RWPE1 (cell line): ENCODE measurements around the gene GSPT1.

ENCODE experiments used
- CTCF ChIA-PET: fragments of 350-600 bp; sonication (Branson Sonifier 250); formaldehyde crosslinking; extraction: SDS; loops from one replicate; lab custom pipeline; 2021; lab: Yijun Ruan, JAX
- POLR2A ChIA-PET: fragments of 400-600 bp; formaldehyde crosslinking; extraction: SDS; loops from one replicate; lab custom pipeline; 2020; ENCODE audit warnings: antibody characterized with exemption; ENCODE audit not compliant: low non-redundant PET; lab: Yijun Ruan, JAX
- DNase-seq: peaks from one replicate; pipeline ENCODE4 v3.0.0; 2012; ENCODE audit warnings: low spot score
- H3K27ac ChIP-seq: fragments of 450-650 bp; 2 replicates; pipeline ENCODE4 v1.5.1; 2017
- TF ChIP-seq, protein P1 (sequence below): fragments of 450-650 bp; conservative IDR thresholded peaks from 2 replicates; pipeline ENCODE4 v1.5.1; 2017; ENCODE audit warnings: low read depth, mild to moderate bottlenecking

GSPT1 gene

GRCh38 chr16:11857161-11857560, 58.6 kb downstream of the GSPT1 start:
- ChIA-PET POLR2A (no interaction called here), CTCF (no interaction called here)
- DNase-seq, result no peak
- TF ChIP-seq, protein P1, sequence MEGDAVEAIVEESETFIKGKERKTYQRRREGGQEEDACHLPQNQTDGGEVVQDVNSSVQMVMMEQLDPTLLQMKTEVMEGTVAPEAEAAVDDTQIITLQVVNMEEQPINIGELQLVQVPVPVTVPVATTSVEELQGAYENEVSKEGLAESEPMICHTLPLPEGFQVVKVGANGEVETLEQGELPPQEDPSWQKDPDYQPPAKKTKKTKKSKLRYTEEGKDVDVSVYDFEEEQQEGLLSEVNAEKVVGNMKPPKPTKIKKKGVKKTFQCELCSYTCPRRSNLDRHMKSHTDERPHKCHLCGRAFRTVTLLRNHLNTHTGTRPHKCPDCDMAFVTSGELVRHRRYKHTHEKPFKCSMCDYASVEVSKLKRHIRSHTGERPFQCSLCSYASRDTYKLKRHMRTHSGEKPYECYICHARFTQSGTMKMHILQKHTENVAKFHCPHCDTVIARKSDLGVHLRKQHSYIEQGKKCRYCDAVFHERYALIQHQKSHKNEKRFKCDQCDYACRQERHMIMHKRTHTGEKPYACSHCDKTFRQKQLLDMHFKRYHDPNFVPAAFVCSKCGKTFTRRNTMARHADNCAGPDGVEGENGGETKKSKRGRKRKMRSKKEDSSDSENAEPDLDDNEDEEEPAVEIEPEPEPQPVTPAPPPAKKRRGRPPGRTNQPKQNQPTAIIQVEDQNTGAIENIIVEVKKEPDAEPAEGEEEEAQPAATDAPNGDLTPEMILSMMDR, result no peak
- H3K27ac ChIP-seq, result no peak overlapping the region

DNA sequence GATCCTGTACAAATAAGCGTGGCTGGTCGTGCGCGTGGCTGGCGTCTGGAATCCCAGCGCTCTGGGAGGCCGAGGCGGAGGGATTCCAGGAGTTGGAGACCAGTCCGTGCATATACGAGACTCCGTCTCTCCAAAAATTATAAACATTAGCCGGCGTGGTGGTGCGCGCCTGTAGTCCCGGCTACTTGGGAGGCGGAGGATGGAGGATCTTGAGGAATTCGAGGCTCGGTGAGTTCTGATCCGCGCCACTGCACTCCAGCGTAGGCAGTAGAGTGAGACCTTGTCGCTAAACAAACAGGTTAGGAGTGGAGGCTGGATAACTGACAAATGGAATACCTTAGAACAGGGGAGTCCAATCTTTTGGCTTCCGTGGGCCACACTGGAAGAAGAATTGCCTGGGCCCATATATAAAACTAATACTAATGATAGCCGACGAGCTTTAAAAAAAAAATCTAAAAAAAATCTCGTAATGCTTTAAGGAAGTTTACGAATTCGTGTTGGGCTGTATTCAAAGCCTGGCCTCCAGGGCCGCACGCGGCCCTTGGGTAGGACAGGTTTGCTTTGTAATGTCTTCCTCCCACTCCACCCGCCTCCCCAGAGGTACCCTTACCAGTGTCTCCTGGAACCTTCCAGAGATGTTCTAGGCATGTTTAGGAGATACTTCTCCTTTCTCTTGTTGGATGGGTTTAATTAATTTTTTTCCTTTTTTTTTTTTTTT, 63.5 kb downstream of the GSPT1 start:
- POLR2A ChIA-PET, result interaction anchor here (1.1 kb wide), 1 partner anchor 12 kb away, joined by 3 read pairs; no protein-coding TSS in a partner anchor
- TF ChIP-seq, protein P1, result no peak
- CTCF ChIA-PET, result interaction anchor here (0.6 kb wide), 1 partner anchor 15 kb away, joined by 3 read pairs; no protein-coding TSS in a partner anchor
- peak; percentile 13 for DNase-seq
- H3K27ac ChIP-seq, result peak overlapping the region; percentile 77

DNA sequence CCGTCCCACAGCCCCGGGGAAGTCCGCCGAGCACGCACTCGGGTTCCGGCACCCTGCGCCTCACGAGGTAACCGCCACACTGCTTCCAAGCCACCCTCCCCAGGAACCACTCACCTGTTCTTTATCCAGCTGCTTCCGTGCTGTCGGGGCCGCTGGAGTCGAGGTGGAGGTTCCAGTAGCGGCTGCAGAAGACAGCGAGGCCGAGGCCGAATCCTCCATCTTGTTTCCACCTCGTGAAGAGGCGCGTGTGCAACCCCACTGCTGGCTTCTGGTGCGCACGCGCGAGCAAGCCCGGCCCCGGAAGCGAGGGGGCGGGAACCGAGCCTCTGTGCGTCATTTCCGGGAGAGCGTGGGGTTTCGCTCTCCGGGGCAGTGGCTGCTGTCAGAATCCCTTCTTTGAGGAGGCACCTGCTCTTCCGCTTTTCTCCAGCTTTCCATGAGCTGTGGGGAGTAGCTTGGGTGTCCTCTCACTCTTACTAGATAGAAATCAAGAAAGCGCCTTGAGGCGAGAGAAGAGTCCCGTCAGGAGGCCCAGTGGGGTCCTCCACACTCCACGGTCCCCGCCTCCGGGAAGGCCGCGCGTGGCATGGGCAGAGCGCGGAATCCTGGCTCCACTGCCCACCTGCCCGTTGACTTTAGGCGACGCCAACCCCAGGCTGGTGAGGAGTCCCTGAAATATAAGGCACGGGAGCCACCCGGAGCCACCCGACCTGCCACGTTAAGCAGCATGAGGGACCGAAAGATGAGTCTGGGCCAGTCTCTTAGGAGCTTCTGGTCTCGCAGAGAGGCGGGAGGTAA, 64.3 kb downstream of the GSPT1 start, which contains the start of gene RSL1D1:
Gene RSL1D1 (minus strand): TSS at position 249 of the 798 bp plus-strand sequence. CDS start 30 bp downstream, at position 219.
- TF ChIP-seq, protein P1, result no peak

DNA sequence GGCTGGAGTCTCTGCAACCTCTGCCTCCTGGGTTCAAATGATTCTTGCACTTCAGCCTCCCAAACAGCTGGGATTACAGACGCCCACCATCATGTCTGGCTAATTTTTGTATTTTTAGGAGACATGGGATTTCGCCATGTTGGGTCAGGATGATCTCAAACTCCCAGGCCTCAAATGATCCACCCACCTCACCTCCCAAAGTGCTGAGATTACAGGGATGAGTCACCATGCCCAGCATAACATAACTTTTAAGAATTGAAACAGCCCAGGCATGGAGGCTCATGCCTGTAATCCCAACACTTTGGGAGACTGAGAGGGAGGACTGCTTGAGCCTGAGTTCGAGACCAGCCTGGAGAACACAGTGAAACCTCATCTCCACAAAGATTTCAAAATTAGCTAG, 66.9 kb downstream of the GSPT1 start:
- DNase-seq, result no peak
- ChIA-PET POLR2A (no interaction called here), CTCF (no interaction called here)
- TF ChIP-seq, protein P1, result no peak
- peak overlapping the region; percentile 35 for H3K27ac ChIP-seq

More for the DNA sequence above, 64.3 kb downstream of the GSPT1 start, which contains the start of gene RSL1D1:
- peak; percentile 99 for DNase-seq
- peak within 1 kb of the TSS; percentile 77 for H3K27ac ChIP-seq
- ChIA-PET POLR2A (interaction anchor here (0.5 to 1.1 kb wide), 3 partner anchors 13 to 934 kb away, joined by 3 to 10 read pairs (median 7); no protein-coding TSS in a partner anchor), CTCF (interaction anchor here (0.6 kb wide), 1 partner anchor 15 kb away, joined by 3 read pairs; no protein-coding TSS in a partner anchor)

GRCh38 chr16:11844499-11844898, 71.3 kb downstream of the GSPT1 start:
- DNase-seq, result no peak

More at GRCh38 chr16:11844499-11844898, 71.3 kb downstream of the GSPT1 start:
- ChIA-PET CTCF (no interaction called here), POLR2A (no interaction called here)
- TF ChIP-seq, protein P1, result no peak
- no peak overlapping the region for H3K27ac ChIP-seq
